ENCODE measurements around the gene FOXF1.

The FOXF1 gene

DNA sequence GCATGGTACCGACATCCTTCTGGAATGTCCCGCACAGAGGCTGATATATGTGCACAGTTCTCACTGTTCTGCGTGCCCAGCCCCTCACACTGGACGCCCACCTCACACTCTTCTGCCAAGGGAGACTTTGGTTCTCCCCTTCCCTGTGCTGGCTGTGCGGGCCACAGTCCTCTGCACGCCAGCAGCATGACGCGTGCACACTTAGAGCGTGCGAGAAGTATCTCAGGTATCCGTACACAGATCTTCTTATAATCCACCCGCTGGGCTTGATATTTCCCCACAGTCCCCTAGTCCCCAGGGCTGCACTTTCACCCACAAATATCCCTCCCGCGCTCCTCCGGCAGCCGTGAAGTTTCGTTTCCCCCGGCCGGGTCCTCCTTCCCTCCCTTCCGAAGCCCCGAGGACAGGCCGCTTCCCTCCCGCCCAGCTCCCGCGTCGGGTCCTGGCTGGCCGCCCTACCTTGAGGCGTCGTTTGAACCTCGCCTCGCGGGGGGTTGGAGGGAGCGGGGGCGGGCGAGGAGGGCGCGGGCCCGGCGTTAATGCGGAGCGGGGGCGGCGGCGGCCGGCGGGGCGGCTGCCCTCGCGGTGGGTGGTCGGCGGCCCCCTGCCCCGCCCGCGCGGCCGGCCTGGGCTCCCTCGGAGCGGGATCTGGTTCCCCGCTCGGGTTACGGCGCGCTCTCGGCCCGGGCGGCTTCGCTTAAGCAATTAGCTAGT is 5.0 kb upstream of the FOXF1 start:
- no peak for DNase-seq

DNA sequence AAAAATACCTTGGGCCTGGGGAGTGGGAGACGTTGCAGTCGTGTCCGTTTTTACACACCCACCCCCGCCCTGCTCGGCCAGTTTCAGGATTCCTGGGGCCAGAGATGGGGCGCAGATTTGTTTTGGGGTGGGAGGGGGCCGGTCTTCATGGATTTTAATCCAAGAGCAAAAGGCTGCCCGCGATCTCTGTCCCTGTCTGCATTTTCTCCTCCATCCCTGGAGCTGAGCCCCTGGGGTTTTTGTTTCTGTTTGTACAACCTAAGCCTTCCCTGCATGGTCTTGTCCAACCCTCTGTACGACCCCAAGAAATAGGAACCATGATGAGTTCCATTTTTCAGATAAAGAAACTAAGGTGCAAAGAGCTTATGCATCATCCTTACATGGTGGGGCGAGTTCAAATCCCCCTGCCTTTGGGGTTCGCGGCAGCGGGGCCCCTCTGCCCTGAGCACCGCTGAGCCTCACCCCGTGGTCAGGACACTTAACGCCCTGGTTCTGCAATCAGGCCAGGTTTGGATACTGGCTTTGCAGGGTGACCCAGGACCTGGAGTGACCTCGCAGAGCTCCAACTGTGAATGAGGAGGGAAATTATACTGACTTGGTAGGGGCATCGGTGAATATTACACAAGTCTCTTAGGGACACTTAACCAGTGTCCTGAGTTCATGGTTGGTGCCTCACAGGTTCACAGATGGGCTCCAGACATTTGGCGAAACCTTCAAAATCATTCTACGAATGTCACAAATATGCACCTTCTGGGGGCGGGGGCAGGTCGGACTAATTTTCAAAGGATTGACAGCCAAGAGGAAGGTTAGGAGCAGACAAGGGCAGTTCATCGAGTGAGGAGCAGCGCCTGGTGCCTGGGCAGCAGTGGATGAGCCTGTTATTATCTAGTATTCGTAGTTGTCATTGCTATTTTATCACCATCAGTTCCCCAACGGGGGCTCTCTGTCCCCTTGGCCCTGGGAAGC is 4.1 kb upstream of the FOXF1 start:
- no peak for DNase-seq

- no peak for DNase-seq
Observed at GRCh38 chr16:86507173-86508027, 2.9 kb upstream of the FOXF1 start.

- DNase-seq: no peak
Observed at GRCh38 chr16:86508028-86508946, 2.0 kb upstream of the FOXF1 start.

GRCh38 chr16:86508947-86509758 is 1.2 kb upstream of the FOXF1 start:
- no peak for DNase-seq

DNA sequence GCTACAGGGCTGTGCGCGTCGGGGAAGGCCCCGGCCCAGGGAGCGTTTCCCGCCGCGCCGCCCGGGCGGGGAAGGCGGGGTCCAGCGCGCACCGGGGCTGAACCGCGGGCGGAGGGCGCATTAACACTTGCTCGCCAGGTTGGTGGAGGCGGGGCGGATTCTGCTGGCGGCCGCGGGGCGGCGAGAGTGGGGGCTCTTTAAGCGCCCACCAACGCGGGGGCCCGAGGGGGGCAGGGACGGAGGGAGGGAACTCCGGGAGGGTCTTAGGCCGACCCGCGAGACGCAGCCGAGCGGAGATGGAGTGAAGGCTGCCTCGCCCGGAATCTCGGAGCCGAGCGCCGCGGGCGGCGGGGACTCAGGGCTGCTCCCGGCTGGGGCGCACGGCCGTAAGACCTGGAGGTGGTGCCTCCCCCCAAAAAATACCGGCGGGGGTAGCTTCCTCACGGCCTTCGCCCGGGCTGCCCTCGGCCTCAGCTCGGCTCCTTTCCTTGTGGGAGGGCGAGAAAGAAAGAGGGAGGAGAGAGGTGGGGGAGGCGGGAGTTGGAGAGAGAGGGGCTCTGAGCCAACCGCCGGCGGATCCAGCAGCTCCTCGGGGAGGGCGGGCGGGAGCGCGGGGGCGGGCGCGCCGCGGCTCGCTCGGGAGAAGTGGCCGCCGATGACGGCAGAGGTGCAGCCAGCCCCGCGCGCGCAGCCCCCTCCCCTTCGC is 415 bp upstream of the FOXF1 start:
- no peak for DNase-seq

DNA sequence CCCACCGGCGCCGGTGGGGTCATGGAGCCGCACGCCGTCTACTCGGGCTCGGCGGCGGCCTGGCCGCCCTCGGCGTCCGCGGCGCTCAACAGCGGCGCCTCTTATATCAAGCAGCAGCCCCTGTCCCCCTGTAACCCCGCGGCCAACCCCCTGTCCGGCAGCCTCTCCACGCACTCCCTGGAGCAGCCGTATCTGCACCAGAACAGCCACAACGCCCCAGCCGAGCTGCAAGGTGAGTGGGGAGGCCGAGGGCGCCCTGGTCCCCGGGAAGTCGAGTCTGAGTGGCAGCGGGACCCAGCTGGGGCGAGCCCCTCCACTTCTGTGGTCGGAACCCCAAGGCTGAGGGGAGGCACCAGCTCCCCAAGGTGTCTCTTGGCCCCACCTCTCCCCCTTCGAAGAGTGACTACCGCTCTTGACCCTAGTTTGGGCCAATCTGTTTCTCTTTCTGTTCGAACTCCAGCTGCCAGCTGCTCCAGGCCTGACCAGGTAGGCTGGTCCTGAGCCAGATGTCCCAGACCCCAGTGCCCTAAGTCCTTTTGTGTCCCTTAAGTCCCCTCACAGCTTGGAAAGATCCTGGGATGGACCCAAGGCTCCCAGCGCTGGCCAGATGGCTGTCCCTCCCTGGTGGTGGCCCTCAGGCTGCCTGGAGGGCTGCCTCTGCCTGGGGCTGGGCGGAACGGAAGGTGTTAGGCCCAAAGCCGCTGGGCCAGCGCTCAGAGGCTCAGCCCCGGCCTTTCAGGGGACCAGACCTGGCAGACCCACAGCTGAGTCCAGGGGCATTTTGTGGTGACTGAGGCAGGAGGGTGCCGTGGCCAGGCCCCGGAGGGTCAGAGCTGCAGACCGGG is 1.2 kb downstream of the FOXF1 start:
- DNase-seq: no peak

- DNase-seq: no peak
Observed at GRCh38 chr16:86512301-86512859, 2.1 kb downstream of the FOXF1 start.

GRCh38 chr16:86512860-86513470 is 2.6 kb downstream of the FOXF1 start:
- DNase-seq: no peak

GRCh38 chr16:86513471-86514277 is 3.3 kb downstream of the FOXF1 start:
- no peak for DNase-seq

- DNase-seq: no peak
Observed at GRCh38 chr16:86514481-86515376, 4.4 kb downstream of the FOXF1 start.

DNA sequence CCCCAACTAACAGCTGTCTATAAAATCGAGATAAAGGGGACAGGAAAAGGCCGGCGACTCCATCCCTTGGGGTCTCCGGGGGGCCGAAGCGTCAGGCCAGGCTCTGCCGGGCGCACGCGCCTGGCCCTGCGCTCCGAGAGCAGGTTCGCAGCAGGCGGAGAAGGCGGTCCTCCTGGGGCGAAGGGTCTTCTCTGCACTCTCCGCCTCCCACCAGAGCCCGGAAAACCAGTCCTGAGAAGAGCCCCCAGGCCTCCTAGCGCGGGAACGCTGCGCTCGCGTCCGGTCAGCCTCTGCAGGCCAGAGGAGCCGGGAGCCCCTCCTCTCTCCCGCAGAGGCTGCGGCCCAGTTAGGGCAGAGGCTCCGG is 5.1 kb downstream of the FOXF1 start:
- no peak for DNase-seq

GRCh38 chr16:86515777-86516622 is 5.7 kb downstream of the FOXF1 start:
- DNase-seq: no peak

DNA sequence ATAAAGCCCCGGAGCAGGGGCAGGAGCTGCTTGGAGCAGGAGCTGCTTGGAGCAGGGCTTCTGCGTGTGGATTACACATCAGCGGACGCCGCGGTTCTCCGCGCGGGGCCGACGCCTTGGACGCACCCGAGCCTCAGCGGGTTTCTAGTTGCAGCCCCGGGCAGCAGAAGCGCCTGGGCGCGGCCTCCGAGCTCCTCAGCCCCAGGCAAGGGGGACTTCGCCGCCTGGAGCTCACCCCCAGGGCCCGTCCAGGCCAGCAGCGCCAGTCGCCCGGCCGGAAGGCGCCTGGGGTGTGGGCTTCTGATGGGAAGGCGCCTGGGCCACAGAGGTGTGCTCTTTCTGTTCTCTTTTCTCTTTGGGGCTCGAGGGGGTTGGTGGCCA is 6.3 kb downstream of the FOXF1 start:
- no peak for DNase-seq

DNA sequence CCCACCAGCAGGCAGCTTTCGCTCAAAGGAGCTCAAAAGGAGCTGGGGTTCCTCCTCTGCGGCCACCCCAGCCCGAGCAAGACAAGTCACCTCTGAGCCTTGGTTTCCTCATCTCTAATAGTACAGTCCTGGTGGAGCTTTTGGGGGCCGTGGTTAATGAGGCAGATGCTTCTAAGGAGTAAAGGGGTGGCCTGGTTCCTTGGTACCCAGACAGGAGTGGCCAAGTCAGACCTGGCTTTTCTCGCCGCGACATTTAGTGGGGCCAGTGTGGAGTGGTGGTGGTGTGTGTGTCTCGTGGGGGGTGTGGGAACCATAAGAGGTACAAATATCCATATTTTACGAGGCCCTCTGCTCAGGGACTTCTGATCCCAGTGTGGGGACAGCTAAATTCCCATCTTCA is 6.7 kb downstream of the FOXF1 start:
- no peak for DNase-seq
